NT2/D1 (cell line): ENCODE measurements around the gene MTHFD2L.

ENCODE experiments used
- DNase-seq: peaks from one replicate; pipeline ENCODE4 v3.0.0-alpha.2; 2011; ENCODE audit warnings: low read depth, low spot score
- H3K27me3 ChIP-seq: 2 replicates; pipeline ENCODE4 v1.6.0; 2011; ENCODE audit warnings: mild to moderate bottlenecking; ENCODE audit not compliant: insufficient read length, insufficient read depth
- H3K36me3 ChIP-seq: 2 replicates; pipeline ENCODE4 v1.6.1; 2011; ENCODE audit warnings: mild to moderate bottlenecking, low read length, mixed read lengths; ENCODE audit not compliant: insufficient read depth, insufficient read length
- H3K4me1 ChIP-seq: 2 replicates; pipeline ENCODE4 v1.5.1; 2011; ENCODE audit not compliant: insufficient read depth, insufficient read length
- H3K4me3 ChIP-seq: 2 replicates; pipeline ENCODE4 v1.5.1; 2011; ENCODE audit warnings: low read depth; ENCODE audit not compliant: insufficient read length
- H3K9ac ChIP-seq: 2 replicates; pipeline ENCODE4 v1.6.0; 2011; ENCODE audit warnings: low read depth; ENCODE audit not compliant: insufficient read length
- H3K9me3 ChIP-seq: 2 replicates; pipeline ENCODE4 v1.5.1; 2011; ENCODE audit warnings: mild to moderate bottlenecking, low read length; ENCODE audit not compliant: insufficient read depth
- SUZ12 ChIP-seq: IDR thresholded peaks from 2 replicates; pipeline ENCODE4 v1.6.1; 2011; ENCODE audit not compliant: insufficient read length, insufficient read depth; ENCODE audit errors: extremely low read depth
- YY1 ChIP-seq: IDR thresholded peaks from 2 replicates; pipeline ENCODE4 v1.6.1; 2011; ENCODE audit not compliant: insufficient read length, insufficient read depth
- ZNF274 ChIP-seq: IDR thresholded peaks from 2 replicates; pipeline ENCODE4 v1.6.1; 2011; ENCODE audit warnings: mild to moderate bottlenecking, low read depth, low read length

MTHFD2L gene

DNA sequence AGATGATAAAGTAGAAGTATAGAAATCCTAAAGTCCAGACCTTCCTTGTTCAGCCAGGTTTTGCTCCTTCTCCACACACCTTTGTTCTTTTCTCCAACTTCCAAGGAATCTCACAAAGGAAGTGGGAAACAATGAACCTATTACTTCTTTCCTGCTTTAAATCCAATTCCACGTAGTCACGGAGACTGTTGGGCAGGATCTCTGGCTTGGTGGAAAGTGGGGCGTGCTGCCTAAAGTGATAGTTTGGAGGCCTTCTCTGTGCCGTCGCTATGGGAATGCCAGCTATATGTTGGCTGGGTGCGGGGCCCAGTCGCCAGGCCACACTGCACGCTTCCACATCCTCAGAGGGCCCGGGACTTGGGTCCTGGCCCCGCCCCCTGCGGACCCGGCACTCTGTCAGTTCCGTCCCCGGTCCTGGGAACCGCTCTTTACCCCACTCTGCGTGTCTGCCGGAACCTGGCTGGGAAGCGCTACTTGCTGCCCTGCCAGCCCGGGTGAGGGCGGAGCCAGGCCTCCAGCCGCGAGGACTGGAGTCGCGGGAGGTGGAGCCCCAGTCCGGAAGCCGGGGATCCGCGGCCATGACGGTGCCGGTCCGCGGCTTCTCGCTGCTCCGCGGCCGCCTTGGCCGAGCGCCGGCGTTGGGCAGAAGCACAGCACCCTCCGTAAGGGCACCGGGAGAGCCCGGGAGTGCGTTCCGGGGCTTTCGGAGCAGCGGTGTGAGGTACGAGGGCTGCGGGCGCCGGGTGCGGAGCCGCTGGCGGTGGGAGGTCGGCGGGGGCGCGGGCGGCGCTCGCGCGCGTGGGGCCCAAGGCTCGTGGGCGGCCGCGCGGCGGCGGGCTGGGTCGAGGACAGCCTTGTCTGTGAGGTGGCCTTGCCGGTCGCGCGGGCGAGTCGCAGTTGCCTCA is at the start of gene MTHFD2L:
MTHFD2L (plus strand) TSS at position 558 of the 905 bp plus-strand sequence; CDS start at position 579, 21 bp downstream.
- Histone ChIP-seq H3K9ac (peak within 1 kb of the TSS; percentile 82), H3K36me3 (peaks cover 22% of the 10 kb centered on the region), H3K27me3 (no peaks in the 10 kb centered on the region), H3K4me3 (peak within 1 kb of the TSS; percentile 75), H3K9me3 (no peaks in the 10 kb centered on the region), H3K4me1 (no peaks in the 10 kb centered on the region)
- no peak for TF ChIP-seq ZNF274
- no peak for TF ChIP-seq YY1
- no peak for TF ChIP-seq SUZ12
- DNase-seq = peak; percentile 66

DNA sequence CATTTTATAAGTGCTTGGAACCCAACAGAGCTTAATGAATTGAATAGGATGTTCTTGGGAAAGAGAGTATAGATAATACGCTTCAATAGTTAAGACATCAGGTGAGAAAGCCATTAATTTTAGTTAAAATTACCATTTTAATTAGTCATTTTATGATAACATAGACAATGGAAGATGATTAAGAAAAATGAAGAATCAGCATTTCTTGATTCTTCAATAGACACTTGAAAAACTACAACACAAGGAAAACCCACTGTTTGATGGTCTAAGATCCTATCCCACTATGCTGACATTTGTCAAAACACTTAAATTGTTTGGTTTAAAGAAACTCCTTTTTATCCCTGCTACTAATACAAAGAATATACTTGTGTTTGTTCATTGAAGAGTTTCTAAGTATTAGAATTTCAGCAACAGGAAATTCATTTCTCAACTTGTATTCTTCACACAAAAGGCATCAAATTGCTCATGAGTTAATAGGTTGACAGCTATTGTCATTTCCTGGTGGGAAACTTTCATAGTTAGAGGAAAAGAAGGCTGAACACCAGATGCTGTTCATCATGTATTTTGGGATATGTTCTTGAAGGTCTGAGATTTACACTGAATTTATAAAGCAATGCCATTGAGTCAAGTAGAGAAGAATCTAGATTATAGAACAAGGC is 49.3 kb upstream of the MTHFD2L start:
- Histone ChIP-seq H3K9me3 (no peaks in the 10 kb centered on the region), H3K4me1 (no peaks in the 10 kb centered on the region), H3K4me3 (no peak overlapping the region), H3K36me3 (no peaks in the 10 kb centered on the region), H3K9ac (no peak overlapping the region), H3K27me3 (no peaks in the 10 kb centered on the region)
- TF ChIP-seq SUZ12 (no peak), YY1 (no peak), ZNF274 (no peak)
- no peak for DNase-seq

DNA sequence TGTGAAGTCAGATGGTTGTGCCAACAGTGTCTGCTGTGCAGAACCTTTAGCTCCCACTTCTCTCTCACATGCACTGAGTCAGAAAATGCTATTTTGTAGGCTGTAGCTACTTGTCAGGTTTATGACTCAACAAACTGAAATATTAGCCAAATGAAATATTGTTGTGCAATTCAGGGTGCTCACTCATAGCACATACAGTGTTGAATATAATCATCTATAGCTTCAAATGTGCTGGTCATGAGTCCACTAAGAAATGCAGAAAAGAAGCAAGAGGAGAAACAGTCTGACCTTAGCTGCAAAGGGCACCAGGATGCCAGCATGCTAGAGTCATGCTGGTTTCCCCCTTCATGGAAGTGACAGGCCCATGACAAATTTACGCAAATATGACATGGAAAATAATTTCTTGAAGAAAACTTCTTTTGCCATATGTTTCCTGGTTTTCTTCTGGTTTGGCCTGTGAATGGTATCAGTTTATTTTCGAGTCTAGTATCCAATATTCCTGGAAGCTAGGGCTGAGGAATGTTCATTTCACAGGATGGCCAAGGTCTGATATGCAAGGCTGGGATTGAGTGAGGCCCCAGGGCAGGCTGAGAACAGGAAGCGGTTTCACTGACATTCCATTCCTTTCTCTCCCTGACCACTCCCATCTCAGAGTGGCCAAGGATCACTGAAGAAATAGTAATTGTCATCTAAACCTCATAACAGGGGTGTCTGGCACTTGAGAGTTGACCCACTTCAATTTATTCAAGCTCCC is 48.6 kb upstream of the MTHFD2L start:
- TF ChIP-seq YY1 (no peak), ZNF274 (no peak), SUZ12 (no peak)
- Histone ChIP-seq H3K36me3 (no peaks in the 10 kb centered on the region), H3K9me3 (no peaks in the 10 kb centered on the region), H3K4me3 (no peak overlapping the region), H3K4me1 (no peaks in the 10 kb centered on the region), H3K27me3 (no peaks in the 10 kb centered on the region), H3K9ac (no peak overlapping the region)
- DNase-seq = peak; percentile 27

DNA sequence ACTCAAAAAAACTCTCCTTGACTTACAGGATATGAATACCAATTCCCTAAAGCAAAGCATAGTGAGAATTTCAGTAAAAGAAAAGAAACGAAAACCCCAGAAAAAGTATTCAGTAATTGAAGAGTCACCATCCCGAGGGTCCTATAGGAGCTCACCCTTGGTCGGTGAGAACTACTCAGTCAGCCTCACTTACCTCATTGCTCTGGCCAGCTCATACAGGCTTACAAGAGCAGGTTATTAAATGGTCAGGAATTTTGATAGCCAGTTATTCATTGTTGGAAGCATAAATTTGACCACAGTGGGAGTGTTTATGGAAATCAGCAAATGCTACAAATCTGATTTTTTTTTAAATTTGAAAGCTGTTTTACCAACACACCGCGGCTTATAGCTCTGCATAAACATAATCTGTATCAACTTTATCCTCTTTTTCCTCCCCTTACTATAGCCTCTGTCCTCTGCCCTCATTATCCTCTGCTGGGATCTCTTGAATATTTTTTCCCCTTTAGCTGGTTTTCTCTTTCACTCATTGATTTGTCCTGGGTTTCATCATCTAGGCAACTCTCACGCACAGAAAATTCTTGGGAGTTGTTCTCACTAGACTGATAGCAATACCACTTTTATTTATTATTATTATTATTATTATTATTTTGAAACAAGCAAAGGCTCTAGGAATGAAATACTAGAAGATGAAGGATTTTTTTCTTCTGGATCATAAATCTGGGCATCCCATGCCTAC is 47.9 kb upstream of the MTHFD2L start:
- no peaks in the 10 kb centered on the region for H3K9me3 ChIP-seq
- DNase-seq = no peak
- no peak overlapping the region for H3K4me3 ChIP-seq
- H3K27me3 ChIP-seq = no peaks in the 10 kb centered on the region
- TF ChIP-seq SUZ12 (no peak), ZNF274 (no peak), YY1 (no peak)
- H3K4me1 ChIP-seq = no peaks in the 10 kb centered on the region
- no peaks in the 10 kb centered on the region for H3K36me3 ChIP-seq
- H3K9ac ChIP-seq = no peak overlapping the region

DNA sequence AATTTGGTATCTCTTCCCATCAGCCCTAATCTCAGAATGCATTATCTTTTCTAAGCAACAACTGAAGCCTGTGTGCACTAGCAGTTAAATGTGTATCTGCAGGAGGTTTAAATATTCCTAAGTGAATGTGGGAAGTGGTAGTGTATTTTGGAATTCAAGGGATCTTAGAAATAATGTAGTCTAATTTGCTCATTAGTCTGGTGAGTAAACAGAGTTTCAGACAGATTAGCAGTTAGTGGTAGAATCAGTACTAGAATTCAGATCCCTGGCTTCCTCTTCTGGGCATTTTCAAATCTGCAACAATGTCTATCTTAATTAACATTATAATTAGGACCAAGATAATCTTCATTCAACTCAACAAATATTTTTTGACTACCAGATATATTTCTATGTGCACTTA is 47.2 kb upstream of the MTHFD2L start:
- no peak overlapping the region for H3K9ac ChIP-seq
- H3K27me3 ChIP-seq = no peaks in the 10 kb centered on the region
- no peaks in the 10 kb centered on the region for H3K9me3 ChIP-seq
- no peaks in the 10 kb centered on the region for H3K36me3 ChIP-seq
- H3K4me3 ChIP-seq = no peak overlapping the region
- TF ChIP-seq ZNF274 (no peak), SUZ12 (no peak), YY1 (no peak)
- no peak for DNase-seq
- no peaks in the 10 kb centered on the region for H3K4me1 ChIP-seq

- Histone ChIP-seq H3K4me1 (no peaks in the 10 kb centered on the region), H3K9me3 (no peaks in the 10 kb centered on the region), H3K9ac (no peak overlapping the region), H3K4me3 (no peak overlapping the region), H3K36me3 (no peaks in the 10 kb centered on the region), H3K27me3 (no peaks in the 10 kb centered on the region)
- TF ChIP-seq SUZ12 (no peak), ZNF274 (no peak), YY1 (no peak)
- DNase-seq = no peak
Observed at GRCh38 chr4:74111306-74111975, 46.5 kb upstream of the MTHFD2L start.
